ENCODE results near the gene IFITM1.
"Not testable (repeated sequence)": the region's sequence is repeated elsewhere in the genome, so short reads cannot be mapped to it uniquely, and the experiment has no call there.

IFITM1 gene

GRCh38 chr11:328516-329100 is 14.8 kb downstream of the IFITM1 start:
- H3K27me3 ChIP-seq (ENCODE audit: insufficient read depth, low read length); H3K18ac ChIP-seq (ENCODE audit: low read length); H3K4me1 ChIP-seq (ENCODE audit: control insufficient read depth in 1 of 2, insufficient read depth in 2 of 2, low read length in 2 of 2); H3K4ac ChIP-seq (ENCODE audit: low read depth, low read length); H3K4me3 ChIP-seq (ENCODE audit: low read depth, low read length); H3K14ac ChIP-seq (ENCODE audit: low read length); DNase-seq; H3K36me3 ChIP-seq (ENCODE audit: control insufficient read depth in 1 of 2, insufficient read depth in 2 of 2, low read length in 2 of 2); H4K8ac ChIP-seq (ENCODE audit: low read depth, low read length); H3K23ac ChIP-seq (ENCODE audit: low read length); H3K9ac ChIP-seq (ENCODE audit: low read length); H3K27ac ChIP-seq (ENCODE audit: low read depth, low read length); H2AFZ ChIP-seq (ENCODE audit: insufficient read depth, low read length, poor library complexity); H3K79me2 ChIP-seq (ENCODE audit: control insufficient read depth, insufficient read depth, low read length, poor library complexity); H3K4me2 ChIP-seq (ENCODE audit: low read length); H2BK12ac ChIP-seq (ENCODE audit: low read length); H2AK5ac ChIP-seq (ENCODE audit: low read length); H2BK120ac ChIP-seq (ENCODE audit: insufficient read depth, low read length, poor library complexity); H3K79me1 ChIP-seq (ENCODE audit: low read length); H2BK5ac ChIP-seq (ENCODE audit: low read depth, low read length, poor library complexity); H4K91ac ChIP-seq (ENCODE audit: low read depth, low read length); H4K12ac ChIP-seq (ENCODE audit: low read depth, low read length): not testable (repeated sequence)
- H3K9me3 ChIP-seq (ENCODE audit: insufficient read depth, low read depth, low read length) = peaks cover 13% of the 10 kb centered on the region
- WGBS (ENCODE audit: extremely low coverage, insufficient coverage, insufficient read length) = no CpG with 5 or more reads among the region's 15 CpGs

- no peak overlapping the region for H3K23ac ChIP-seq (ENCODE audit: low read length)
- DNase-seq = no peak
- H4K8ac ChIP-seq (ENCODE audit: low read depth, low read length) = no peak overlapping the region
- H4K12ac ChIP-seq (ENCODE audit: low read depth, low read length) = no peak overlapping the region
- H3K4me2 ChIP-seq (ENCODE audit: low read length) = no peak overlapping the region
- H3K27me3 ChIP-seq (ENCODE audit: insufficient read depth, low read length) = no peaks in the 10 kb centered on the region
- H3K4me1 ChIP-seq (ENCODE audit: control insufficient read depth in 1 of 2, insufficient read depth in 2 of 2, low read length in 2 of 2) = peaks cover 8 to 9% of the 10 kb centered on the region in 2 experiments
- no peak overlapping the region for H2BK120ac ChIP-seq (ENCODE audit: insufficient read depth, low read length, poor library complexity)
- no peak overlapping the region for H2BK5ac ChIP-seq (ENCODE audit: low read depth, low read length, poor library complexity)
- H3K79me2 ChIP-seq (ENCODE audit: control insufficient read depth, insufficient read depth, low read length, poor library complexity) = no peaks in the 10 kb centered on the region
- no peaks in the 10 kb centered on the region for H3K79me1 ChIP-seq (ENCODE audit: low read length)
- H3K9me3 ChIP-seq (ENCODE audit: insufficient read depth, low read depth, low read length) = peaks cover 13% of the 10 kb centered on the region
- H3K4me3 ChIP-seq (ENCODE audit: low read depth, low read length) = no peak overlapping the region
- no peaks in the 10 kb centered on the region for H3K36me3 ChIP-seq (ENCODE audit: control insufficient read depth in 1 of 2, insufficient read depth in 2 of 2, low read length in 2 of 2)
- no peak overlapping the region for H2AFZ ChIP-seq (ENCODE audit: insufficient read depth, low read length, poor library complexity)
- H3K14ac ChIP-seq (ENCODE audit: low read length) = no peak overlapping the region
- no CpG with 5 or more reads among the region's 2 CpGs for WGBS (ENCODE audit: extremely low coverage, insufficient coverage, insufficient read length)
- H2BK12ac ChIP-seq (ENCODE audit: low read length) = no peak overlapping the region
- H4K91ac ChIP-seq (ENCODE audit: low read depth, low read length) = no peak overlapping the region
- no peak overlapping the region for H3K18ac ChIP-seq (ENCODE audit: low read length)
- no peak overlapping the region for H3K4ac ChIP-seq (ENCODE audit: low read depth, low read length)
- no peak overlapping the region for H3K9ac ChIP-seq (ENCODE audit: low read length)
- H2AK5ac ChIP-seq (ENCODE audit: low read length) = no peak overlapping the region
- H3K27ac ChIP-seq (ENCODE audit: low read depth, low read length) = no peak overlapping the region
Measured at GRCh38 chr11:329886-330253, 16.0 kb downstream of the IFITM1 start.

GRCh38 chr11:330307-330693 is 16.5 kb downstream of the IFITM1 start:
- H2BK5ac ChIP-seq (ENCODE audit: low read depth, low read length, poor library complexity) = no peak overlapping the region

GRCh38 chr11:330694-331357 is 17.0 kb downstream of the IFITM1 start:
- no peak overlapping the region for H3K4me3 ChIP-seq (ENCODE audit: low read depth, low read length)
- no peak overlapping the region for H2AFZ ChIP-seq (ENCODE audit: insufficient read depth, low read length, poor library complexity)
- H2AK5ac ChIP-seq (ENCODE audit: low read length) = no peak overlapping the region
- H4K91ac ChIP-seq (ENCODE audit: low read depth, low read length) = no peak overlapping the region
- no peak overlapping the region for H3K18ac ChIP-seq (ENCODE audit: low read length)
- H3K23ac ChIP-seq (ENCODE audit: low read length) = no peak overlapping the region
- H4K8ac ChIP-seq (ENCODE audit: low read depth, low read length) = no peak overlapping the region
- H3K4ac ChIP-seq (ENCODE audit: low read depth, low read length) = no peak overlapping the region
- no peak overlapping the region for H3K9ac ChIP-seq (ENCODE audit: low read length)
- no peak overlapping the region for H3K4me2 ChIP-seq (ENCODE audit: low read length)
- peaks cover 8 to 9% of the 10 kb centered on the region in 2 experiments for H3K4me1 ChIP-seq (ENCODE audit: control insufficient read depth in 1 of 2, insufficient read depth in 2 of 2, low read length in 2 of 2)
- H4K12ac ChIP-seq (ENCODE audit: low read depth, low read length) = no peak overlapping the region
- no peaks in the 10 kb centered on the region for H3K27me3 ChIP-seq (ENCODE audit: insufficient read depth, low read length)
- peaks cover 13% of the 10 kb centered on the region for H3K9me3 ChIP-seq (ENCODE audit: insufficient read depth, low read depth, low read length)
- H2BK12ac ChIP-seq (ENCODE audit: low read length) = no peak overlapping the region
- H3K79me2 ChIP-seq (ENCODE audit: control insufficient read depth, insufficient read depth, low read length, poor library complexity) = no peaks in the 10 kb centered on the region
- no peak overlapping the region for H2BK120ac ChIP-seq (ENCODE audit: insufficient read depth, low read length, poor library complexity)
- no peak overlapping the region for H3K27ac ChIP-seq (ENCODE audit: low read depth, low read length)
- no peak for DNase-seq
- H3K79me1 ChIP-seq (ENCODE audit: low read length) = no peaks in the 10 kb centered on the region
- H2BK5ac ChIP-seq (ENCODE audit: low read depth, low read length, poor library complexity) = no peak overlapping the region
- no peak overlapping the region for H3K14ac ChIP-seq (ENCODE audit: low read length)
- WGBS (ENCODE audit: extremely low coverage, insufficient coverage, insufficient read length) = no CpG with 5 or more reads among the region's 34 CpGs
- no peaks in the 10 kb centered on the region for H3K36me3 ChIP-seq (ENCODE audit: control insufficient read depth in 1 of 2, insufficient read depth in 2 of 2, low read length in 2 of 2)

More at GRCh38 chr11:330307-330693, 16.5 kb downstream of the IFITM1 start:
- Histone ChIP-seq H3K4ac (ENCODE audit: low read depth, low read length) (no peak overlapping the region), H3K9ac (ENCODE audit: low read length) (no peak overlapping the region), H3K23ac (ENCODE audit: low read length) (no peak overlapping the region), H2BK120ac (ENCODE audit: insufficient read depth, low read length, poor library complexity) (no peak overlapping the region), H3K79me1 (ENCODE audit: low read length) (no peaks in the 10 kb centered on the region), H3K36me3 (ENCODE audit: control insufficient read depth in 1 of 2, insufficient read depth in 2 of 2, low read length in 2 of 2) (no peaks in the 10 kb centered on the region), H4K91ac (ENCODE audit: low read depth, low read length) (no peak overlapping the region), H3K4me3 (ENCODE audit: low read depth, low read length) (no peak overlapping the region), H3K79me2 (ENCODE audit: control insufficient read depth, insufficient read depth, low read length, poor library complexity) (no peaks in the 10 kb centered on the region), H2BK12ac (ENCODE audit: low read length) (no peak overlapping the region), H3K14ac (ENCODE audit: low read length) (no peak overlapping the region), H3K4me2 (ENCODE audit: low read length) (no peak overlapping the region), H2AK5ac (ENCODE audit: low read length) (no peak overlapping the region), H3K9me3 (ENCODE audit: insufficient read depth, low read depth, low read length) (peaks cover 13% of the 10 kb centered on the region), H3K27me3 (ENCODE audit: insufficient read depth, low read length) (no peaks in the 10 kb centered on the region), H3K18ac (ENCODE audit: low read length) (no peak overlapping the region), H2AFZ (ENCODE audit: insufficient read depth, low read length, poor library complexity) (no peak overlapping the region), H4K8ac (ENCODE audit: low read depth, low read length) (no peak overlapping the region), H4K12ac (ENCODE audit: low read depth, low read length) (no peak overlapping the region), H3K27ac (ENCODE audit: low read depth, low read length) (no peak overlapping the region), H3K4me1 (ENCODE audit: control insufficient read depth in 1 of 2, insufficient read depth in 2 of 2, low read length in 2 of 2) (peaks cover 8 to 9% of the 10 kb centered on the region in 2 experiments)
- no peak for DNase-seq
- WGBS (ENCODE audit: extremely low coverage, insufficient coverage, insufficient read length) = no CpG with 5 or more reads among the region's 14 CpGs
